GM12878 (cell line): ENCODE results near the gene TTF2. TPM values are rescaled to one million over a fixed set of nuclear protein-coding genes. Genes with fewer than 3 reads are reported as not detected.

Experiments used
- BMI1 ChIP-seq: fragments of 450-650 bp; IDR thresholded peaks from 2 replicates; pipeline ENCODE4 v1.6.1; 2016; ENCODE audit warnings: mild to moderate bottlenecking, moderate library complexity, borderline replicate concordance
- CBFB ChIP-seq: IDR thresholded peaks from 2 replicates; pipeline ENCODE4 v1.6.1; 2016; ENCODE audit warnings: antibody characterized with exemption, low read depth
- CBX3 ChIP-seq: fragments of 200-600 bp; sonication (generic); IDR thresholded peaks from 2 replicates; pipeline ENCODE4 v1.6.1; 2016; ENCODE audit warnings: low read depth, borderline replicate concordance
- DPF2 ChIP-seq: fragments of 450-650 bp; IDR thresholded peaks from 2 replicates; pipeline ENCODE4 v1.6.1; 2017; ENCODE audit warnings: mild to moderate bottlenecking
- ETV6 ChIP-seq, 2 experiments: fragments of 450-650 bp in 1 of 2; IDR thresholded peaks in 1 of 2; conservative IDR thresholded peaks in 1 of 2; 2 replicates each; pipeline ENCODE4 v1.6.1; 2014; ENCODE audit warnings: antibody characterized with exemption in 1 of 2, borderline replicate concordance in 1 of 2, low read depth in 1 of 2, mild to moderate bottlenecking in 1 of 2, moderate library complexity in 1 of 2
- LARP7 ChIP-seq: fragments of 450-650 bp; IDR thresholded peaks from 2 replicates; pipeline ENCODE4 v1.6.1; 2017; ENCODE audit warnings: mild to moderate bottlenecking
- MXI1 ChIP-seq: fragments of 150-350 bp; IDR thresholded peaks from 2 replicates; pipeline ENCODE4 v1.6.1; 2011; ENCODE audit warnings: low read depth, mild to moderate bottlenecking, inconsistent platforms, low read length, improper control_type of control experiment
- MYB ChIP-seq: fragments of 150-350 bp; IDR thresholded peaks from 2 replicates; pipeline ENCODE4 v1.6.1; 2014; ENCODE audit warnings: mild to moderate bottlenecking, low read depth, low read length, borderline replicate concordance
- MYC ChIP-seq: IDR thresholded peaks from 2 replicates; pipeline ENCODE4 v1.6.1; 2011; ENCODE audit warnings: mild to moderate bottlenecking, low read length, moderate library complexity, inconsistent platforms; ENCODE audit not compliant: insufficient read depth, insufficient replicate concordance, insufficient read length, severe bottlenecking
- NBN ChIP-seq: fragments of 450-650 bp; IDR thresholded peaks from 2 replicates; pipeline ENCODE4 v1.6.1; 2016
- POLR2AphosphoS2 ChIP-seq: IDR thresholded peaks from 2 replicates; pipeline ENCODE4 v1.6.1; 2011; ENCODE audit warnings: low read depth, mild to moderate bottlenecking, low read length, improper control_type of control experiment, moderate library complexity
- SIN3A ChIP-seq: IDR thresholded peaks from 2 replicates; pipeline ENCODE4 v1.6.1; 2012; ENCODE audit warnings: low read depth, low read length, improper control_type of control experiment
- YY1 ChIP-seq: IDR thresholded peaks from 2 replicates; pipeline ENCODE4 v1.6.1; 2011; ENCODE audit warnings: low read depth, mild to moderate bottlenecking, low read length
- polyA plus RNA-seq, 11 experiments: library from polyadenylated mRNA; depleted of rRNA in 4 of 11; unstranded in 6 of 11; stranded (reverse) in 5 of 11; fragments of >200 nt; fragmentation: Nextera tagmentation in 4 of 11; fragmentation: Illumina TruSeq in 1 of 11; extraction: Ambion mirVana in 4 of 11; extraction: Trizol in 1 of 11; gene quantifications; 1 replicate in 1 of 11; 2 replicates in 10 of 11; pipeline versions ENCODE4 v1.2.1 to v1.2.3, GENCODE V29; 2011 to 2016; ENCODE audit warnings: inconsistent platforms in 2 of 11, missing spikeins in 2 of 11, low read depth in 1 of 11
- total RNA-seq, 4 experiments: library from RNA; depleted of rRNA in 3 of 4; stranded (reverse); fragments of >200 nt in 3 of 4; fragmentation: Illumina TruSeq in 1 of 4; extraction: Trizol in 1 of 4; gene quantifications; 2 replicates each; pipeline versions ENCODE4 v1.2.1 to v1.2.3, GENCODE V29; 2013 to 2021
- TF ChIP-seq, protein P1 (sequence below): IDR thresholded peaks from 2 replicates; pipeline ENCODE4 v1.6.1; 2012; ENCODE audit warnings: low read depth, low read length, improper control_type of control experiment
- TF ChIP-seq, protein P2 (sequence below): fragments of 450-650 bp; IDR thresholded peaks from 2 replicates; pipeline ENCODE4 v1.6.1; 2017; ENCODE audit warnings: mild to moderate bottlenecking, moderate library complexity
- TF ChIP-seq, protein P3 (sequence below): fragments of 450-650 bp; IDR thresholded peaks from 2 replicates; pipeline ENCODE4 v1.6.1; 2016; ENCODE audit warnings: mild to moderate bottlenecking
- TF ChIP-seq, protein P4 (sequence below), 3 experiments: IDR thresholded peaks in 2 of 3; conservative IDR thresholded peaks in 1 of 3; 2 replicates each; pipeline ENCODE4 v1.5.1; 2011; ENCODE audit warnings: low read depth in 3 of 3, low read length in 3 of 3, mild to moderate bottlenecking in 3 of 3, control low read depth in 2 of 3, moderate library complexity in 2 of 3, inconsistent platforms in 1 of 3, mixed read lengths in 1 of 3; ENCODE audit not compliant: control insufficient read depth in 2 of 3, insufficient read depth in 1 of 3; ENCODE audit errors: extremely low read depth in 1 of 3
- TF ChIP-seq, protein P5 (sequence below): IDR thresholded peaks from 2 replicates; pipeline ENCODE4 v1.6.1; 2012; ENCODE audit warnings: low read depth, low read length, improper control_type of control experiment
- TF ChIP-seq, protein P6 (sequence below): IDR thresholded peaks from 2 replicates; pipeline ENCODE4 v1.6.1; 2011; ENCODE audit warnings: low read depth, mild to moderate bottlenecking, low read length, moderate library complexity, borderline replicate concordance; ENCODE audit errors: extremely low read depth

The TTF2 gene
- total and polyA plus RNA-seq, 10 of the 15 experiments (the other 5 are each of a cell fraction or from before 2014, with no cell fraction given), result 17.7 to 134 (median 78.2) TPM

DNA sequence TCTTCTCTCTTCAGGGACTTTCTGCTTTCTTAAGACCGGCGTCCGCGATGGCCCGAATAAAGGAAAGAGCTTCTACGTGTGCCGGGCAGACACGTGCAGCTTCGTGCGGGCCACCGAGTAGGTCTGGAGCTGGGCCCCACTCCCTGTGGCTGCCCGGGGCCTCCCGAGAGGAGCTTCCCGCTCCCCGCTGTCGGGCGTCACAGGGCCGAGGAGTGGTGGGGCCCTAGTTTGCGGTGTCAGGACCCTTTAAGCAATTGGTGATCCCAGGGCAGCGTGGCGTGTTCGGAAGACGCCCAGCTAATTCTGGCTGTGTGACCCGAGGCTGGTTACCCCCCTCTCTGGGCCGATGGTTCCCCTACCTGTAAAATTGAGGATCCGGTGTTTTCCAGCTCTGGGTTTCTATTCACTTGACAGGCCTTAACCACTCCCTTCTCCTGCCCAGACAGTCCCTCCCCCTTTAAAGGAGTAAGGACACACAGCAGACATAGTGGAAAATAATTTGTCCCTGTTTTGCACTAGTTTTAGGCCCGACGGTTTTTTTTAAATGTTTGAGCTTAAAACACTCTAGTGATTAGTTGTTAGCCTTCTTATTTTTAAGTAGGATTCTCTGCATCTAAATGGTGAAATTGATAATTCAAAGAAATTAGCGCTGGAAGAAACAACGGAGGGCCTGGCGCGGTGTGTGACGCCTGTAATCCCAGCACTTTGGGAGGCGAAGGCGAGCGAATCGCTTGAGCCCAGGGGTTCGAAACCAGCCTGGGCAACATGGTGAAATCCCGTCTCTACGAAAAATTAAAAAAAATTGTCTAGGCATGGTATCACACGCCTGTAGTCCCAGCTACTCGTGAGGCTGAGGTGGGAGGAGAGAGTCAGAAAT, 553 bp downstream of the TTF2 start (continued):
- TF ChIP-seq, protein P1, sequence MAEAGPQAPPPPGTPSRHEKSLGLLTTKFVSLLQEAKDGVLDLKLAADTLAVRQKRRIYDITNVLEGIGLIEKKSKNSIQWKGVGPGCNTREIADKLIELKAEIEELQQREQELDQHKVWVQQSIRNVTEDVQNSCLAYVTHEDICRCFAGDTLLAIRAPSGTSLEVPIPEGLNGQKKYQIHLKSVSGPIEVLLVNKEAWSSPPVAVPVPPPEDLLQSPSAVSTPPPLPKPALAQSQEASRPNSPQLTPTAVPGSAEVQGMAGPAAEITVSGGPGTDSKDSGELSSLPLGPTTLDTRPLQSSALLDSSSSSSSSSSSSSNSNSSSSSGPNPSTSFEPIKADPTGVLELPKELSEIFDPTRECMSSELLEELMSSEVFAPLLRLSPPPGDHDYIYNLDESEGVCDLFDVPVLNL, result no peak
- TF ChIP-seq YY1, result no peak; the same call in 1 of the 2 replicates
- TF ChIP-seq, protein P2, sequence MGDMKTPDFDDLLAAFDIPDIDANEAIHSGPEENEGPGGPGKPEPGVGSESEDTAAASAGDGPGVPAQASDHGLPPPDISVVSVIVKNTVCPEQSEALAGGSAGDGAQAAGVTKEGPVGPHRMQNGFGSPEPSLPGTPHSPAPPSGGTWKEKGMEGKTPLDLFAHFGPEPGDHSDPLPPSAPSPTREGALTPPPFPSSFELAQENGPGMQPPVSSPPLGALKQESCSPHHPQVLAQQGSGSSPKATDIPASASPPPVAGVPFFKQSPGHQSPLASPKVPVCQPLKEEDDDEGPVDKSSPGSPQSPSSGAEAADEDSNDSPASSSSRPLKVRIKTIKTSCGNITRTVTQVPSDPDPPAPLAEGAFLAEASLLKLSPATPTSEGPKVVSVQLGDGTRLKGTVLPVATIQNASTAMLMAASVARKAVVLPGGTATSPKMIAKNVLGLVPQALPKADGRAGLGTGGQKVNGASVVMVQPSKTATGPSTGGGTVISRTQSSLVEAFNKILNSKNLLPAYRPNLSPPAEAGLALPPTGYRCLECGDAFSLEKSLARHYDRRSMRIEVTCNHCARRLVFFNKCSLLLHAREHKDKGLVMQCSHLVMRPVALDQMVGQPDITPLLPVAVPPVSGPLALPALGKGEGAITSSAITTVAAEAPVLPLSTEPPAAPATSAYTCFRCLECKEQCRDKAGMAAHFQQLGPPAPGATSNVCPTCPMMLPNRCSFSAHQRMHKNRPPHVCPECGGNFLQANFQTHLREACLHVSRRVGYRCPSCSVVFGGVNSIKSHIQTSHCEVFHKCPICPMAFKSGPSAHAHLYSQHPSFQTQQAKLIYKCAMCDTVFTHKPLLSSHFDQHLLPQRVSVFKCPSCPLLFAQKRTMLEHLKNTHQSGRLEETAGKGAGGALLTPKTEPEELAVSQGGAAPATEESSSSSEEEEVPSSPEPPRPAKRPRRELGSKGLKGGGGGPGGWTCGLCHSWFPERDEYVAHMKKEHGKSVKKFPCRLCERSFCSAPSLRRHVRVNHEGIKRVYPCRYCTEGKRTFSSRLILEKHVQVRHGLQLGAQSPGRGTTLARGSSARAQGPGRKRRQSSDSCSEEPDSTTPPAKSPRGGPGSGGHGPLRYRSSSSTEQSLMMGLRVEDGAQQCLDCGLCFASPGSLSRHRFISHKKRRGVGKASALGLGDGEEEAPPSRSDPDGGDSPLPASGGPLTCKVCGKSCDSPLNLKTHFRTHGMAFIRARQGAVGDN, result peak; percentile 65
- TF ChIP-seq CBFB, result peak; percentile 42; the same call in 1 of the 2 replicates
- no peak; the same call in 1 of the 2 replicates for TF ChIP-seq MXI1
- peak; percentile 85 for TF ChIP-seq DPF2
- peak; percentile 87 for TF ChIP-seq MYC
- no peak; the same call in 1 of the 2 replicates for TF ChIP-seq NBN
- TF ChIP-seq, protein P3, sequence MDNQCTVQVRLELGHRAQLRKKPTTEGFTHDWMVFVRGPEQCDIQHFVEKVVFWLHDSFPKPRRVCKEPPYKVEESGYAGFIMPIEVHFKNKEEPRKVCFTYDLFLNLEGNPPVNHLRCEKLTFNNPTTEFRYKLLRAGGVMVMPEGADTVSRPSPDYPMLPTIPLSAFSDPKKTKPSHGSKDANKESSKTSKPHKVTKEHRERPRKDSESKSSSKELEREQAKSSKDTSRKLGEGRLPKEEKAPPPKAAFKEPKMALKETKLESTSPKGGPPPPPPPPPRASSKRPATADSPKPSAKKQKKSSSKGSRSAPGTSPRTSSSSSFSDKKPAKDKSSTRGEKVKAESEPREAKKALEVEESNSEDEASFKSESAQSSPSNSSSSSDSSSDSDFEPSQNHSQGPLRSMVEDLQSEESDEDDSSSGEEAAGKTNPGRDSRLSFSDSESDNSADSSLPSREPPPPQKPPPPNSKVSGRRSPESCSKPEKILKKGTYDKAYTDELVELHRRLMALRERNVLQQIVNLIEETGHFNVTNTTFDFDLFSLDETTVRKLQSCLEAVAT, result peak; percentile 96
- TF ChIP-seq LARP7, result peak; percentile 90; the same call in 1 of the 2 replicates
- TF ChIP-seq ETV6 (conservative IDR thresholded peaks at IDR 0.05 in 1 of 2, IDR thresholded peaks at IDR 0.05 in 1 of 2; ENCODE audit: borderline replicate concordance in 1 of 2, low read depth in 1 of 2), result no peak
- no peak for TF ChIP-seq SIN3A
- TF ChIP-seq, protein P4, sequence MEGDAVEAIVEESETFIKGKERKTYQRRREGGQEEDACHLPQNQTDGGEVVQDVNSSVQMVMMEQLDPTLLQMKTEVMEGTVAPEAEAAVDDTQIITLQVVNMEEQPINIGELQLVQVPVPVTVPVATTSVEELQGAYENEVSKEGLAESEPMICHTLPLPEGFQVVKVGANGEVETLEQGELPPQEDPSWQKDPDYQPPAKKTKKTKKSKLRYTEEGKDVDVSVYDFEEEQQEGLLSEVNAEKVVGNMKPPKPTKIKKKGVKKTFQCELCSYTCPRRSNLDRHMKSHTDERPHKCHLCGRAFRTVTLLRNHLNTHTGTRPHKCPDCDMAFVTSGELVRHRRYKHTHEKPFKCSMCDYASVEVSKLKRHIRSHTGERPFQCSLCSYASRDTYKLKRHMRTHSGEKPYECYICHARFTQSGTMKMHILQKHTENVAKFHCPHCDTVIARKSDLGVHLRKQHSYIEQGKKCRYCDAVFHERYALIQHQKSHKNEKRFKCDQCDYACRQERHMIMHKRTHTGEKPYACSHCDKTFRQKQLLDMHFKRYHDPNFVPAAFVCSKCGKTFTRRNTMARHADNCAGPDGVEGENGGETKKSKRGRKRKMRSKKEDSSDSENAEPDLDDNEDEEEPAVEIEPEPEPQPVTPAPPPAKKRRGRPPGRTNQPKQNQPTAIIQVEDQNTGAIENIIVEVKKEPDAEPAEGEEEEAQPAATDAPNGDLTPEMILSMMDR (IDR thresholded peaks at IDR 0.05 in 2 of 3, conservative IDR thresholded peaks at IDR 0.05 in 1 of 3; ENCODE audit: control insufficient read depth in 2 of 3, extremely low read depth in 1 of 3, insufficient read depth in 1 of 3, low read depth in 3 of 3, low read length in 3 of 3), result no peak
- no peak for TF ChIP-seq MYB
- TF ChIP-seq BMI1, result no peak
- no peak for TF ChIP-seq POLR2AphosphoS2
- TF ChIP-seq CBX3, result no peak
- TF ChIP-seq, protein P5, sequence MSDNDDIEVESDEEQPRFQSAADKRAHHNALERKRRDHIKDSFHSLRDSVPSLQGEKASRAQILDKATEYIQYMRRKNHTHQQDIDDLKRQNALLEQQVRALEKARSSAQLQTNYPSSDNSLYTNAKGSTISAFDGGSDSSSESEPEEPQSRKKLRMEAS, result peak; percentile 16; the same call in 1 of the 2 replicates
- TF ChIP-seq, protein P6, sequence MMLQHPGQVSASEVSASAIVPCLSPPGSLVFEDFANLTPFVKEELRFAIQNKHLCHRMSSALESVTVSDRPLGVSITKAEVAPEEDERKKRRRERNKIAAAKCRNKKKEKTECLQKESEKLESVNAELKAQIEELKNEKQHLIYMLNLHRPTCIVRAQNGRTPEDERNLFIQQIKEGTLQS, result no peak
